ENCODE results near the gene CYP11A1. TPM values are rescaled to one million over a fixed set of nuclear protein-coding genes. Genes with fewer than 3 reads are reported as not detected.

Gene CYP11A1
- total and polyA plus RNA-seq, 8 donors, result 2.5 to 10.2 (median 4.2) TPM; not detected in 4

DNA sequence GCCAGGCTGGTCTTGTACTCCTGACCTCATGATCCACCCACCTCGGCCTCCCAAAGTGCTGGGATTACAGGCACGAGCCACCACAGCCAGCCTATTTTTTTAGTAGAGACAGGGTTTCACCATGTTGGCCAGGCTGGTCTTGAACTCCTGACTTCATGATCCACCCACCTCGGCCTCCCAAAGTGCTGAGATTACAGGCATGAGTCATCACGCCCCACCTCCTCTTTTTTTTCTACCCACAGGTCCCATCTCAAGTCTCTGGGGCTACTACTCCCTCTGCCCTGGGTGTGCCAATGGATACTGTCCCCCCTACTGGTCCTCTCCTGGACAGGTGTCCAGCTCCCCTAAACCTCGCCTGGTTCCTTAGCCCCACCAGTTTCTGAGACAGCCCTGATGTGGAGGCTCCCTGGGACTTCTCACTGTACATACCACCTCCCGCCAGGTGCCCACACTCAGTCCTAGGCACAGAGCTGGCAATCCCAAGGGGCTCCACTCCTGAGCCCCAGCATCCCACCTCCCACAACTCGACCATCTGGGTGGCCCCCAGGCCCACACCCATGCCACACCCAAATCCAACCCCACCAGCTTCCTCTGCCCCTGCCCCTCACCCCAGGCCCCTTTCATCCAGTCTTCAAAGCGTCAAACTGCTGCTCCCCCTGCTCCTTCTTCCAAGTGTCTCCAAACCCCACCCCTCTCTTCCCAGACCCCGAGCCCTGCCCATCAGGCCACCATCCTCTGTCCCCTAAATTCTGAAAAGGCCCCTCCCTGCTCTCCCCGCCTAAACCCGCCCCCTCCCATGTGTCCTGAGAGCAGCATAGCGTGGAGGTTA lies 13.1 kb upstream of the CYP11A1 start:
- H3K36me3 ChIP-seq, result no peaks in the 10 kb centered on the region
- H3K9me3 ChIP-seq, result no peaks in the 10 kb centered on the region
- peaks cover 5 to 33% (median 13%) of the 10 kb centered on the region in 4 donors for H3K4me1 ChIP-seq
- 62 to 74% (median 66%) methylated on average over 11 to 12 of the region's 12 CpGs for WGBS, 5 donors
- peak in 1 of 2 donors; percentile 5 for DNase-seq
- peaks cover 0 to 16% (median 0%) of the 10 kb centered on the region in 3 donors for H3K27me3 ChIP-seq
- intact Hi-C loops (cut with DNase I; ENCODE audit: low total_unique reads), result no loop called here
- H3K4me3 ChIP-seq, result no peak overlapping the region
- TF ChIP-seq, protein P1, sequence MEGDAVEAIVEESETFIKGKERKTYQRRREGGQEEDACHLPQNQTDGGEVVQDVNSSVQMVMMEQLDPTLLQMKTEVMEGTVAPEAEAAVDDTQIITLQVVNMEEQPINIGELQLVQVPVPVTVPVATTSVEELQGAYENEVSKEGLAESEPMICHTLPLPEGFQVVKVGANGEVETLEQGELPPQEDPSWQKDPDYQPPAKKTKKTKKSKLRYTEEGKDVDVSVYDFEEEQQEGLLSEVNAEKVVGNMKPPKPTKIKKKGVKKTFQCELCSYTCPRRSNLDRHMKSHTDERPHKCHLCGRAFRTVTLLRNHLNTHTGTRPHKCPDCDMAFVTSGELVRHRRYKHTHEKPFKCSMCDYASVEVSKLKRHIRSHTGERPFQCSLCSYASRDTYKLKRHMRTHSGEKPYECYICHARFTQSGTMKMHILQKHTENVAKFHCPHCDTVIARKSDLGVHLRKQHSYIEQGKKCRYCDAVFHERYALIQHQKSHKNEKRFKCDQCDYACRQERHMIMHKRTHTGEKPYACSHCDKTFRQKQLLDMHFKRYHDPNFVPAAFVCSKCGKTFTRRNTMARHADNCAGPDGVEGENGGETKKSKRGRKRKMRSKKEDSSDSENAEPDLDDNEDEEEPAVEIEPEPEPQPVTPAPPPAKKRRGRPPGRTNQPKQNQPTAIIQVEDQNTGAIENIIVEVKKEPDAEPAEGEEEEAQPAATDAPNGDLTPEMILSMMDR (IDR thresholded peaks at IDR 0.05), result no peak
- TF ChIP-seq POLR2AphosphoS5 (IDR thresholded peaks at IDR 0.05) (no peak), POLR2A (IDR thresholded peaks at IDR 0.05) (no peak), EP300 (IDR thresholded peaks at IDR 0.05) (no peak)
- no peak overlapping the region for H3K27ac ChIP-seq

DNA sequence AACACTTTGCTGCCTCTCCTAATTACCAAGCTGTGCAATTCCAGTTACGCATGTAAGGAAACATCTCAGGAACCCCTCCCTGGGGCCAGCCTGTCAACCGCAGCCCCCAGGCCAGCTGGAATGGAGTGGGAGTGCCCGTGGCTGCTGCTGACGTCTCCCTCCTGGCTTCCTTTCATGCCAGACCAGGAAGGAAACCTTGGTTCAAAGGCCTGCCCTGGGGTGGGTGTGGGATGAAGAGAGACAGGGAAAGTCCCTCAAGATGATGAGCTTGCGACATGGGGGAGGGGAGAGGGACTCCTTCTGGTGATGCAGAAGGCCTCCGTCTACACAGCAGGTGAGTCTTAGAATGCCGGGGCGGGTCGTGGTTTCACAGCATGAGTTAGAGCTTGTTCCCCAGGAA lies 11.4 kb upstream of the CYP11A1 start:
- intact Hi-C loops (cut with DNase I; ENCODE audit: low total_unique reads), result loop anchor here (10.0 kb wide), 1 partner anchor 256 kb away; no protein-coding TSS in a partner anchor
- Histone ChIP-seq H3K27me3 (peaks cover 0 to 16% (median 0%) of the 10 kb centered on the region in 3 donors), H3K9me3 (no peaks in the 10 kb centered on the region), H3K36me3 (no peaks in the 10 kb centered on the region), H3K4me1 (peaks cover 14 to 33% (median 18%) of the 10 kb centered on the region in 4 donors), H3K27ac (no peak overlapping the region), H3K4me3 (no peak overlapping the region)
- TF ChIP-seq POLR2A (IDR thresholded peaks at IDR 0.05), result no peak
- TF ChIP-seq, protein P1 (IDR thresholded peaks at IDR 0.05), result no peak
- no peak for TF ChIP-seq POLR2AphosphoS5 (IDR thresholded peaks at IDR 0.05)
- TF ChIP-seq EP300 (IDR thresholded peaks at IDR 0.05), result no peak
- 31 to 56% (median 46%) methylated on average over 9 of the region's 9 CpGs for WGBS, 5 donors
- peak in 1 of 2 donors; percentile 65 for DNase-seq

DNA sequence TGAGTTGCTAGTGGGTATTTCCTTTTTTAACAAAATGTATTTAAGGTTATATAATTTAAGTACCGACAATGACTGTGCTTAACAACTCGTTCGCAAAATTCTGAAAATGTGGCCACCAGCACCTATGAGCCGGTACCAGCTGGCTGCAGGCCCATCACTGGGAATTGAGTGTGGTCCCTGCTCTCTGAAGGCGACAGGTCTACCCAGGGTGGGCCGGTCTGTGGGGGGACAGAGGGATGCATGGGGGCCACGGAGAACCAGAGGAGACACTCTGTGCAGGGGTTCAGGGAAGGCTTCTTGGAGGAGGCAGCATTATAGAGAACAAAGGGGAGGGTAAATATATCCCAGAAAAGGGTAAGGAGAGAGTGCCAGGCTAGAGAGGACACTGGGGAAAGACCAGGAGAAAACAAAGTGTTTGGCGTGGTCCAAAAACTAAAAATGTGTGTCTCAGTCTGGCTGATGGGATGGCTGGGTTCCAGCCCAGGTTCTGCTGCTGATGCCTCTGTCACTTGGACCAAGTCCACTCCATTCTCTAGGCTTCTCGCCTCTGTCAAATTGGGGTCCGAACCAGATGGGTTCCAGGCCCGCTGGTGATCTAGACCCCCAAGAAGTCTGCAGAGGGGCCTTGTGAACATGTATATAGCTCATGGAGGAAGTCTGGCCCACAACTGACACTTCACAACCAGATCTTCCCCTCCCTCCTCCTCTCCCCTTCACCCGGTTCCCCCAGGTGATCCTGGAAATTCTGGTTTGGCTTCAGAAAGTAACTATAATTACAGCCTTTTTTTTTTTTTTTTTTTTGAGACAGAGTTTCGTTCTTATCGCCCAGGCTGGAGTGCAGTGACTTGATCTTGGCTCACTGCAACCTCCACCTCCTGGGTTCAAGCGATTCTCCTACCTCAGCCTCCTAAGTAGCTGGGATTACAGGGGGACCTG lies 10.7 kb upstream of the CYP11A1 start:
- Histone ChIP-seq H3K4me3 (no peak overlapping the region), H3K9me3 (no peaks in the 10 kb centered on the region), H3K36me3 (no peaks in the 10 kb centered on the region), H3K27ac (no peak overlapping the region), H3K27me3 (peaks cover 0 to 19% (median 0%) of the 10 kb centered on the region in 3 donors), H3K4me1 (peaks cover 12 to 33% (median 23%) of the 10 kb centered on the region in 4 donors)
- peak in 1 of 2 donors; percentile 17 for DNase-seq
- WGBS, 5 donors, result 73 to 80% (median 79%) methylated on average over 15 of the region's 15 CpGs
- intact Hi-C loops (cut with DNase I; ENCODE audit: low total_unique reads), result loop anchor here (10.0 kb wide), 1 partner anchor 257 kb away; no protein-coding TSS in a partner anchor
- no peak for TF ChIP-seq EP300 (IDR thresholded peaks at IDR 0.05)
- no peak for TF ChIP-seq POLR2A (IDR thresholded peaks at IDR 0.05)
- no peak for TF ChIP-seq POLR2AphosphoS5 (IDR thresholded peaks at IDR 0.05)
- TF ChIP-seq, protein P1 (IDR thresholded peaks at IDR 0.05), result no peak

Measured in stomach (tissue), 9 donors.